Measurements from ENCODE around the gene CCDC32. TPM values are rescaled to one million over a fixed set of nuclear protein-coding genes. Genes with fewer than 3 reads are reported as not detected.

Gene CCDC32
- total and polyA plus RNA-seq, 2 of the 8 experiments (the other 6 are each of a cell fraction or from before 2014, with no cell fraction given), result 8.9 to 12.1 TPM

GRCh38 chr15:40598126-40598525, 33.3 kb upstream of the CCDC32 start:
- Histone ChIP-seq H3K27me3 (replicated peaks in 1 of 4; ENCODE audit: control insufficient read depth in 3 of 4, extremely low read depth in 1 of 4, insufficient read depth in 3 of 4, low read length in 3 of 4) (no peaks in the 10 kb centered on the region), H4K5ac (ENCODE audit: insufficient read length, low read depth, low read length) (no peak overlapping the region), H3K4me3 (ENCODE audit: extremely low read depth in 1 of 4, insufficient read depth in 2 of 4, low read depth in 3 of 4, low read length in 4 of 4) (no peak overlapping the region), H3K9ac (replicated peaks in 1 of 4; ENCODE audit: extremely low read depth in 1 of 4, low read depth in 3 of 4, low read length in 3 of 4) (no peak overlapping the region), H3K14ac (ENCODE audit: insufficient read length) (no peak overlapping the region), H3K79me1 (ENCODE audit: low read depth, low read length) (peaks cover 2% of the 10 kb centered on the region; the same call in 1 of the 2 replicates), H2BK15ac (ENCODE audit: low read length) (no peak overlapping the region), H3K4me1 (replicated peaks in 1 of 4; ENCODE audit: control insufficient read depth in 3 of 4, insufficient read depth in 4 of 4, low read length in 3 of 4) (peaks cover 0 to 2% (median 0%) of the 10 kb centered on the region in 4 experiments; a peak in 1 of 7 replicates), H3K9me3 (ENCODE audit: insufficient read depth in 2 of 2, low read depth in 1 of 2, low read length in 1 of 2) (no peaks in the 10 kb centered on the region), H4K20me1 (replicated peaks in 1 of 2; ENCODE audit: control insufficient read depth in 1 of 2, insufficient read depth in 2 of 2, low read length in 2 of 2) (no peaks in the 10 kb centered on the region), H3K4me2 (ENCODE audit: insufficient read depth in 1 of 2, low read depth in 2 of 2, low read length in 2 of 2) (no peak overlapping the region), H2BK120ac (replicated peaks; ENCODE audit: low read depth, low read length) (no peak overlapping the region), H3K4ac (replicated peaks; ENCODE audit: insufficient read length, low read depth, low read length) (no peak overlapping the region), H2BK12ac (ENCODE audit: low read depth, low read length) (no peak overlapping the region), H4K8ac (ENCODE audit: extremely low read depth, insufficient read depth, low read length) (no peak overlapping the region), H3K23me2 (ENCODE audit: low read depth, low read length) (peaks cover 4% of the 10 kb centered on the region; the same call in 1 of the 2 replicates), H3K18ac (ENCODE audit: extremely low read depth, low read length) (no peak overlapping the region), H2AFZ (ENCODE audit: low read length) (no peak overlapping the region), H3K27ac (ENCODE audit: low read depth, low read length) (no peak overlapping the region), H2BK20ac (ENCODE audit: low read length) (no peak overlapping the region), H2AK5ac (ENCODE audit: low read depth, low read length) (no peak overlapping the region), H3K56ac (replicated peaks; ENCODE audit: insufficient read length, low read depth, low read length) (no peak overlapping the region), H3K36me3 (ENCODE audit: control insufficient read depth in 2 of 4, insufficient read depth in 4 of 4, low read length in 3 of 4) (no peaks in the 10 kb centered on the region), H2BK5ac (ENCODE audit: low read depth, low read length) (no peak overlapping the region), H4K91ac (replicated peaks; ENCODE audit: insufficient read length, low read length) (no peak overlapping the region), H3K23ac (ENCODE audit: insufficient read length) (no peak overlapping the region), H3K79me2 (ENCODE audit: control insufficient read depth in 1 of 2, insufficient read depth in 2 of 2, low read length in 2 of 2) (peaks cover 0 to 16% of the 10 kb centered on the region in 2 experiments; a peak in 2 of 4 replicates)
- ChIA-PET CTCF (ENCODE audit: partially characterized antibody) (interaction anchor here (0.6 to 5.6 kb wide), 2 partner anchors 8 to 827 kb away, joined by 3 to 42 read pairs; no protein-coding TSS in a partner anchor), POLR2A (ENCODE audit: partially characterized antibody) (no interaction called here)
- DNase-seq (ENCODE audit: low read depth in 1 of 2, low spot score in 2 of 2) (no peak), FAIRE-seq (no peak)
- 50% methylated on average over 2 of the region's 3 CpGs; no CpG with 5 or more reads in 1 of the 2 experiments for WGBS, 2 experiments (ENCODE audit: extremely low coverage in 1 of 2, insufficient coverage in 1 of 2, insufficient read length in 1 of 2, insufficient replicate concordance in 2 of 2, low coverage in 1 of 2, low lambda C conversion rate in 2 of 2, missing lambda C conversion rate in 1 of 2)
- TF ChIP-seq ATF2 (IDR thresholded peaks at IDR 0.05; ENCODE audit: low read length) (no peak), SIRT6 (IDR thresholded peaks at IDR 0.05; ENCODE audit: low read length) (no peak), EP300 (IDR thresholded peaks at IDR 0.05; ENCODE audit: borderline replicate concordance in 1 of 2, low read depth in 2 of 2, low read length in 2 of 2) (no peak), TCF12 (IDR thresholded peaks at IDR 0.05; ENCODE audit: low read depth, low read length) (no peak), CTBP2 (IDR thresholded peaks at IDR 0.05; ENCODE audit: borderline replicate concordance, insufficient read depth, insufficient read length, low read length) (no peak), JUND (IDR thresholded peaks at IDR 0.05; ENCODE audit: low read length) (no peak), ZNF274 (IDR thresholded peaks at IDR 0.05; ENCODE audit: borderline replicate concordance, extremely low read depth, low read length) (no peak), KDM1A (IDR thresholded peaks at IDR 0.05; ENCODE audit: borderline replicate concordance, low read length) (no peak), BCL11A (IDR thresholded peaks at IDR 0.05; ENCODE audit: low read depth in 2 of 2, low read length in 2 of 2) (no peak), SAP30 (IDR thresholded peaks at IDR 0.05; ENCODE audit: insufficient read depth, insufficient replicate concordance, low read length) (no peak), RNF2 (IDR thresholded peaks at IDR 0.05; ENCODE audit: borderline replicate concordance, low read depth, low read length, missing control alignments, poor library complexity, severe bottlenecking) (no peak)
